Esophagus squamous epithelium (tissue), 5 donors: ENCODE measurements around the gene ASTL. TPM values are rescaled to one million over a fixed set of nuclear protein-coding genes. Genes with fewer than 3 reads are reported as not detected.
A peak's percentile ranks its signal among the peaks of the same experiment; 100 is the strongest.

Experiments
- DNase-seq: peaks from one replicate; lab custom pipeline; 2025; lab: John Stamatoyannopoulos, UW
- H3K27ac ChIP-seq, 4 donors: fragments of 200-600 bp; sonication (generic); one replicate each; pipeline ENCODE4 v1.5.1; 2016 to 2019; ENCODE audit warnings: mild to moderate bottlenecking in 1 of 4
- H3K27me3 ChIP-seq, 4 donors: fragments of 200-600 bp; sonication (generic); 1 replicate in 3 of 4; 2 replicates in 1 of 4; pipeline versions ENCODE4 v1.5.1 to v1.6.0; 2017 to 2021; ENCODE audit warnings: antibody characterized with exemption in 1 of 4
- H3K36me3 ChIP-seq, 3 donors: fragments of 200-600 bp; sonication (generic); one replicate each; pipeline ENCODE4 v1.5.1; 2016 to 2019
- H3K4me1 ChIP-seq, 3 donors: fragments of 200-600 bp; sonication (generic); one replicate each; pipeline ENCODE4 v1.5.1; 2017 to 2019
- H3K4me3 ChIP-seq, 4 donors: fragments of 200-600 bp; sonication (generic); 1 replicate in 3 of 4; 2 replicates in 1 of 4; pipeline ENCODE4 v1.5.1; 2016 to 2019; ENCODE audit warnings: mild to moderate bottlenecking in 2 of 4, moderate library complexity in 1 of 4
- H3K9me3 ChIP-seq, 3 donors: fragments of 200-600 bp; sonication (generic); one replicate each; pipeline ENCODE4 v1.5.1; 2016 to 2019
- CTCF ChIP-seq, 6 experiments: fragments of 450-650 bp in 4 of 6; fragments of 200-600 bp in 2 of 6; sonication (generic) in 2 of 6; IDR thresholded peaks; one replicate each; pipeline ENCODE4 v1.5.1; 2016 to 2019; ENCODE audit warnings: antibody characterized with exemption in 6 of 6, mild to moderate bottlenecking in 4 of 6, moderate library complexity in 4 of 6
- POLR2A ChIP-seq, 4 donors: fragments of 450-650 bp; IDR thresholded peaks; one replicate each; pipeline ENCODE4 v1.6.1; 2017; ENCODE audit warnings: antibody characterized with exemption in 4 of 4, mild to moderate bottlenecking in 4 of 4, moderate library complexity in 3 of 4
- WGBS, 2 donors: methylation state at CpG; one replicate each; pipeline ENCODE4 v1.1.5; 2018; 5-methylcytosine and 5-hydroxymethylcytosine counted together
- intact Hi-C: fragments of 100-400 bp; cut with DNase I; formaldehyde crosslinking; loops from one replicate; pipeline ENCODE4 v1.15.0; 2022
- total RNA-seq, 4 donors: library from RNA; depleted of rRNA; stranded (reverse); fragments of >200 nt; gene quantifications; one replicate each; pipeline ENCODE4 v1.1.0, GENCODE V29; 2016
- donor health status: DM: yes; HTN: yes; CAD: no.

Gene ASTL
- total RNA-seq, 4 donors from 2014 or later = 0.30 to 0.53 TPM; not detected in 2

GRCh38 chr2:96102596-96103186 is 35.6 kb downstream of the ASTL start:
- intact Hi-C loops = no loop called here
- peaks cover 0 to 10% (median 0%) of the 10 kb centered on the region in 3 donors for H3K4me1 ChIP-seq
- DNase-seq = no peak
- H3K4me3 ChIP-seq = no peak overlapping the region
- TF ChIP-seq POLR2A (IDR thresholded peaks at IDR 0.05) (no peak), CTCF (IDR thresholded peaks at IDR 0.05) (no peak)
- peaks cover 0 to 19% (median 10%) of the 10 kb centered on the region in 3 donors for H3K9me3 ChIP-seq
- 93 to 100% methylated on average over 6 to 11 of the region's 15 CpGs for WGBS, 2 donors
- H3K36me3 ChIP-seq = no peaks in the 10 kb centered on the region
- peaks cover 0 to 11% (median 0%) of the 10 kb centered on the region in 4 donors for H3K27me3 ChIP-seq
- no peak overlapping the region for H3K27ac ChIP-seq

GRCh38 chr2:96100893-96101304 is 37.4 kb downstream of the ASTL start:
- TF ChIP-seq CTCF (IDR thresholded peaks at IDR 0.05) (no peak), POLR2A (IDR thresholded peaks at IDR 0.05) (no peak)

GRCh38 chr2:96099861-96100798 is 38.2 kb downstream of the ASTL start:
- H3K27ac ChIP-seq = peak overlapping the region in 2 of 4 donors; percentile 50 to 78
- H3K36me3 ChIP-seq = no peaks in the 10 kb centered on the region
- peaks cover 0 to 10% (median 0%) of the 10 kb centered on the region in 3 donors for H3K4me1 ChIP-seq
- intact Hi-C loops = no loop called here
- DNase-seq = no peak
- no peak overlapping the region for H3K4me3 ChIP-seq
- peaks cover 0 to 5% (median 1%) of the 10 kb centered on the region in 3 donors for H3K9me3 ChIP-seq
- WGBS, 2 donors = 62 to 71% methylated on average over 5 to 7 of the region's 12 CpGs
- H3K27me3 ChIP-seq = peaks cover 0 to under 1% (median 0%) of the 10 kb centered on the region in 4 donors
- TF ChIP-seq CTCF (IDR thresholded peaks at IDR 0.05) (no peak), POLR2A (IDR thresholded peaks at IDR 0.05) (no peak)

More at GRCh38 chr2:96100893-96101304, 37.4 kb downstream of the ASTL start:
- 63 to 79% methylated on average over 2 of the region's 3 CpGs for WGBS, 2 donors
- DNase-seq = no peak
- no peaks in the 10 kb centered on the region for H3K36me3 ChIP-seq
- no peak overlapping the region for H3K27ac ChIP-seq
- peaks cover 0 to 5% (median 0%) of the 10 kb centered on the region in 4 donors for H3K27me3 ChIP-seq
- no peak overlapping the region for H3K4me3 ChIP-seq
- intact Hi-C loops = no loop called here
- H3K4me1 ChIP-seq = peaks cover 0 to 10% (median 0%) of the 10 kb centered on the region in 3 donors
- peaks cover 0 to 13% (median 9%) of the 10 kb centered on the region in 3 donors for H3K9me3 ChIP-seq

GRCh38 chr2:96098900-96099590 is 39.3 kb downstream of the ASTL start:
- 75 to 100% methylated on average over 3 to 4 of the region's 11 CpGs for WGBS, 2 donors
- TF ChIP-seq CTCF (IDR thresholded peaks at IDR 0.05) (no peak), POLR2A (IDR thresholded peaks at IDR 0.05) (no peak)
- Histone ChIP-seq H3K4me1 (peaks cover 0 to 10% (median 0%) of the 10 kb centered on the region in 3 donors), H3K36me3 (no peaks in the 10 kb centered on the region), H3K27me3 (no peaks in the 10 kb centered on the region), H3K27ac (peak overlapping the region in 3 of 4 donors; percentile 50 to 78 (median 55)), H3K9me3 (no peaks in the 10 kb centered on the region), H3K4me3 (no peak overlapping the region)
- DNase-seq = no peak
- intact Hi-C loops = no loop called here
